ENCODE results near the gene RNF144A. TPM values are rescaled to one million over a fixed set of nuclear protein-coding genes. Genes with fewer than 3 reads are reported as not detected.

Gene RNF144A
- total RNA-seq, 4 donors from 2014 or later = 9.1 to 16.5 (median 13.9) TPM

- Histone ChIP-seq H3K27ac (no peak overlapping the region), H3K9me3 (no peaks in the 10 kb centered on the region), H3K36me3 (no peaks in the 10 kb centered on the region), H3K4me3 (no peak overlapping the region), H3K27me3 (no peaks in the 10 kb centered on the region), H3K4me1 (peaks cover 0 to 8% (median 0%) of the 10 kb centered on the region in 4 donors)
- no peak for TF ChIP-seq CTCF (IDR thresholded peaks at IDR 0.05)
- TF ChIP-seq POLR2A (IDR thresholded peaks at IDR 0.05) = no peak
- no peak for DNase-seq
Observed at GRCh38 chr2:6963727-6964126, 46.5 kb downstream of the RNF144A start.

- Histone ChIP-seq H3K4me1 (peaks cover 0 to 8% (median 0%) of the 10 kb centered on the region in 4 donors), H3K36me3 (no peaks in the 10 kb centered on the region), H3K27ac (no peak overlapping the region), H3K27me3 (no peaks in the 10 kb centered on the region), H3K4me3 (no peak overlapping the region), H3K9me3 (no peaks in the 10 kb centered on the region)
- TF ChIP-seq CTCF (IDR thresholded peaks at IDR 0.05) (no peak), POLR2A (IDR thresholded peaks at IDR 0.05) (no peak)
- DNase-seq = no peak
Observed at GRCh38 chr2:6965071-6965795, 48.0 kb downstream of the RNF144A start.

DNA sequence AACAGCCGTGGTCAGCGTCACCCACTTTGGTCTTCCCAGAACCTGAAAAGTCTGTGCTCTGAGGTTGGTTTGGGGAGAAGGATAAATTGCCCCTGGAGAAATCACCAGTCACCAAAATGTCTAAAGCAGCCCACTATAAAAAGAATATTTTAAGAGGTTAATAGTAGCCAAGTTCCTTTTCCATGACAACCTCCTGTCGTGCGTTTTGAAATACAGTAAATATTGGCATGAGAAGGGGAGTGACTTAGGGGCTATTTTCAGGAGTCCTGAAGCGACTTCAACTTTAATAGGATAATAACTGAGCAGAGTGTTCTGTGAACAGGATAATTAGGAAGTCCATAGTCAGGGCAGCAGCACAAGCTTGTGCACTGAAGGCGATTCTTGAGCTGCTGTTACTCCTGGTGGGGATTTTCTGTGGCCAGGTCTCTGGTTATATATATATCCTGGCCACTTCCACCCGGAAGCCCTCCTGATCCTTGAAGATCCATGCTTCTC is 49.3 kb downstream of the RNF144A start:
- H3K27ac ChIP-seq = no peak overlapping the region
- H3K27me3 ChIP-seq = no peaks in the 10 kb centered on the region
- DNase-seq = no peak
- no peaks in the 10 kb centered on the region for H3K36me3 ChIP-seq
- H3K4me1 ChIP-seq = peaks cover 0 to under 1% (median 0%) of the 10 kb centered on the region in 4 donors
- H3K4me3 ChIP-seq = no peak overlapping the region
- no peak for TF ChIP-seq POLR2A (IDR thresholded peaks at IDR 0.05)
- TF ChIP-seq CTCF (IDR thresholded peaks at IDR 0.05) = no peak
- no peaks in the 10 kb centered on the region for H3K9me3 ChIP-seq

- Histone ChIP-seq H3K27me3 (no peaks in the 10 kb centered on the region), H3K9me3 (no peaks in the 10 kb centered on the region), H3K4me3 (no peak overlapping the region), H3K27ac (no peak overlapping the region), H3K36me3 (no peaks in the 10 kb centered on the region), H3K4me1 (no peaks in the 10 kb centered on the region)
- TF ChIP-seq POLR2A (IDR thresholded peaks at IDR 0.05) = no peak
- no peak for TF ChIP-seq CTCF (IDR thresholded peaks at IDR 0.05)
- no peak for DNase-seq
Observed at GRCh38 chr2:6967301-6967700, 50.1 kb downstream of the RNF144A start.

DNA sequence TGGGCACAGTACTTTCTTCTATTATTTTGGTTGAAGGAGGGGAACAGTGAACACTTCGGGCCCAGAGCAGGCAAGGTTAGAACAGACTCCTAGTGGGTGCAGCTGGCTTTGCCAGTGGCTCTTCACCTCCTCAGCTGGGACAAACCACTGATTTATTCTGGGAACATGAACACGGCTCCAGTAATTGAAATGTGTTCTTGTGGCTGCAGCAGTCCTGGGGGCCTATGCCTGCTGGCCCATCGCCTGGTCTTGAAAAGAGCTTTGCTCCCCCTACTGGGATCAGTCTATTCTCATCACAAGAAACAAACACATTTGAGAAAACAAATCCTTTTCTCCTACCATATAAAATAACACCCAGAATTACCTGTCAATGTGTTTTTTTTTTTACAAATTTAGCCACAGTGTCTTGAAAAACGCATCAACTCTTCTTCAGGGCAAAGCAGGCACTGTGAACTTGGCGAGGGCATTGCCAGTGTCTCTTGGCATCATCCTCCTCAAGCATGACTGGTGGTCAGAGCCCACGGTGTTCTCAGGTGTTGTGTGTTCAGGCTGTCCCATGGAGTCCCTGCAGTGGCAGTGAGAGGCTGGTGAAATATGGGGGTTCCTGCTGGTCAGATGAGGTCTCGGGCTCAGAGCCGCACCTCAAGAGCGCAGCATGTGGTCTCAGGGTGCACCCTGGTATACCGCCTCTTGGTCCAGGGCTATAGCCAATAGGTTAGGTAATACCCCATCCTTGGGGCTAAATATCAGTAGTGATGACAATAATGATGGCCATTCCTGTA is 51.3 kb downstream of the RNF144A start:
- DNase-seq = no peak
- no peaks in the 10 kb centered on the region for H3K36me3 ChIP-seq
- H3K4me3 ChIP-seq = no peak overlapping the region
- TF ChIP-seq POLR2A (IDR thresholded peaks at IDR 0.05) (no peak), CTCF (IDR thresholded peaks at IDR 0.05) (peak in 1 of 6 experiments; percentile 3)
- no peaks in the 10 kb centered on the region for H3K9me3 ChIP-seq
- no peaks in the 10 kb centered on the region for H3K27me3 ChIP-seq
- H3K4me1 ChIP-seq = no peaks in the 10 kb centered on the region
- no peak overlapping the region for H3K27ac ChIP-seq

All from Peyer's patch (tissue), 4 donors.